DMS153 treated with DMSO at 0.1 percent for 48 hours (cell line): Measurements from ENCODE around the gene MAPKAP1.

Experiments
- DNase-seq: peaks from one replicate; lab custom pipeline; 2025; ENCODE audit not compliant: unreplicated experiment; lab: John Stamatoyannopoulos, UW

MAPKAP1 gene

DNA sequence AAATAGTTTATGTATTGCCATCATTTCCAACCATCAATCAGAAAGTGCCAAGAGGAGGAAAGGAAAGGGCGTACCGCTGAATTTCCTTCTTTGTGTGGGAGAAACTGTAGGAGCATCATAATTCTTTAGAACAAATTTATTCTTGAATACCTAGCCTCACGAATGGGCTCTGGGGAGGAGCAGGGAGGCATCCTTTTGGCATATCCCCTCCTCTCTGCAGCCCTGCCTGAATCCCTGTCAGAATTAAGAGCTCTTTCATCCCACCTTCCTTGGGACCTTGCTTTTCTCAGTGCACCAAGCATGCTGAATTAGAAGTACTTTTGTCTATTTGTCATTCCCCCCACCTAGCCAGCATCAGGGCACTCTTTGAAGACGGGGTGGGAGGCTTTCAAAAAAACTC lies 189.4 kb downstream of the MAPKAP1 start:
- no peak for DNase-seq

DNA sequence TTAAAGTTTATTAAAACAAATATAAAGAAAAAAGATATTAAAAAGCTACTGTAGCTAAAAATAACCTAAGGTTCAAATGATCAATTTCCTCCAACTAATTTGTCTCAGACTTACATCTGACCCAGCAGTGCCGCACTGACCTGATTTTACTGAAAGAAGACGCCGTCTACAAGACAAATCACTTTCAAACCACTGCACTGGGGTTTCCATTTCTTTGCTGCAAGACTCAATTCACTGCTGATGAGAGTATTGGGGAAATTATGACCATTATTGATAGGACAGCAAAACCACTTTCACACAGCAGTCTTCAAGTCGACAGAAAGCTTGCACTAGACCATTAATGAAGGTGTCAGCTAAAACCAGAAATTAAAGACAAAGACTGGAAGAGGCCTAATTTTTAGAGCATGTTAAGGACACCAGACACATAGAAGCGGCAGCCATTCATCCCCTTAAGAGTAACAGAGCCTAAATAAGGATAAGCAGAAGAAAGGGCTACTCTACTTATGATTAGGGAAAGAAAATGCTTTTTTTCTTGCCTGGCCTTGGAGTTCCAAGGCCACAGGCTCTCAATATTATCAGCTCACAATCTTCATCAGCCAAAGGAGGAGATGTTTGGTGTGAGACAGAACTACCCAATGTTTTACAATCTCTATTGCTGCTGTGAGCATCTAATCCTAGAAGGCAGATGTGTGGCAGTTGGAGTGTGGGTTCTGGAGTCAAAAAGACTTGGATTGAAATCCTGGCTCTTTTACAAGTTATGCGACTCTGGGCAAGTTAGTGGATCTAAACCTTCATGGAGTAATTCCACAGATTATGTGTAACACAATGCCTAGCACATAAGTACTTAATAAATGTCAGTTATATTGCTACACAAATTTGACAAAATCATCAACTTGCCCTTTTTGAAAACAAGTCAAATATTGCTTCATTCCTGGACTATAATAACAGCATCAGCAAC lies 190.7 kb downstream of the MAPKAP1 start:
- no peak for DNase-seq

- DNase-seq = no peak
These were observed 191.7 kb downstream of the MAPKAP1 start for GRCh38 chr9:125515281-125515680.

DNA sequence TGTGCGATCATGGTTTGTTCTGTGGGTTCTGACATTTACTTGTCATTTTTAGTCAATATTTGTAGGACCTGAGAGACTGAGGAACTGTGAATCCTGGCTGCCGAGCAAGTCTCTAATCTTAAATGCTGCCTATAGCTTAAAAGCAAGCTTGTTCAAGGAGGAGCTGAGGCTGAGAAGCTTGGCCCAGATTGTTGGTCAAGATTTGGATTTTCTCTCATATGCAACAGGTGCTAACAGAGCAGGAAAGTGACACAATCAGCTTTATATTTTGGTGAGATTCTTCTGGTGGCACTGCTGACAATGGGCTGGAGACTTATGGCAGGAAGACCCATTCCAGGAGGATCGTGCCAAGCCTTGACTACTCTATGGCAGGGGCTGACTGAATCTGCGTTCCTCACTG lies 192.5 kb downstream of the MAPKAP1 start:
- DNase-seq = no peak

- no peak for DNase-seq
These were observed 193.2 kb downstream of the MAPKAP1 start for GRCh38 chr9:125513668-125514413.

GRCh38 chr9:125513303-125513667 lies 193.7 kb downstream of the MAPKAP1 start:
- DNase-seq = no peak

- DNase-seq = no peak
These were observed 195.0 kb downstream of the MAPKAP1 start for GRCh38 chr9:125511789-125512660.

GRCh38 chr9:125510980-125511379 lies 196.0 kb downstream of the MAPKAP1 start:
- no peak for DNase-seq

DNA sequence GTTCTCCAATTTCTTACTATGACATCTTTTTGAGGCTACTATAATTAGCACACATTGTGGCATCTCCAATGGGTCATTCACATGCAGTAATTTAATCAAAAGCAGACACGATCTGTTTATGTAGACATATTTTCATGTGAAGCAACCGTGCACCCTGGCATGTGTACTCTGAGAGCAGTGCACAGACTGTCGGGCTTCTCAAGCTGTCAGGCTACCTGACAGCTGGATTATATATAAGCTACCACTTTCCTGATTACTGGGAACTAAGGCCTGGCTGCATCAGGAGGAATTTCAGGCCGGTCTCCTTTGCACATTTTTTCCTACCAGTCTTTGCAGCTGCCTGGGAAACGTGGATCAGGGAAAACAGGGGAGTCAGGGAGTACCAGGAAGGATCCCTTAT lies 197.5 kb downstream of the MAPKAP1 start:
- DNase-seq = no peak

GRCh38 chr9:125508249-125508648 lies 198.8 kb downstream of the MAPKAP1 start:
- DNase-seq = no peak

GRCh38 chr9:125507226-125507625 lies 199.8 kb downstream of the MAPKAP1 start:
- DNase-seq = no peak

DNA sequence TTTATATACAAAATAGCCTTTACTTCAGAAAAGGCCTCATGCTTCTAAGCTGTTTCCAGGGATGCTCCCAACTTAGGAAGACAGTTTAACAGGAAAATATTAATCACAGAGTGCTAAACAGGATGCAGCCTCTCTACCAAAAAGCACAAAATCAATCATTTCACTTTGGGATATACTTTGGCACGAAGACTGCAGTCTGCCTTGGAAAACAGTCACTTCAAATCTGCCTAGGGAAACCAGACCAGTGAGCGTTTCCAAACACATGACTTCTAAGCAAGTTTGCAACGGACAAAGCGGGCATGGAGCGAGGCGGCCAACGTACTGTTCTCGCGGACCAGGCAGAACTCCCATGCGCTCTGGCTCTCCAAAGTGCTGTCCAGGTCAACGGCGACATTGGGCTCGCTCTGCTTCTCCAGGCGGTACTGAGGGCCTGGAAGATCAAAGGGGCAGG lies 201.0 kb downstream of the MAPKAP1 start:
- no peak for DNase-seq

DNA sequence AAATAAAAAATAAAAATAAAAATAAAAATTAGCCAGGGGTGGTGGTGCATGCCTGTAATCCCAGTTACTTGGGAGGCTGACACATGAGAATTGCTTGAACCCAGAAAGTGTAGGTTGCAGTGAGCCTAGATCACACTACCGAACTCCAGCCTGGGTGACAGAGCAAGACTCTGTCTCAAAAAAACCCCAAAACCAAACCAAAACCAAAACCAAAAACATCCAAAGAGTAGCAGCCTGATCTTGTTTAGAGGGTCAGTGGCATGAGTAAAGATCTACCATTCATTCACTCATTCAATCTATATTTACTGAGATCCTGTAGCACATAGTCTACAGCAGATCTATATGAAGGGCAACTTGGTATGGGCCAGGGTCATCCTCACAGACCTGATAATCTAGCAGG lies 202.4 kb downstream of the MAPKAP1 start:
- no peak for DNase-seq

GRCh38 chr9:125497906-125498305 lies 209.1 kb downstream of the MAPKAP1 start:
- no peak for DNase-seq

- no peak for DNase-seq
These were observed 209.5 kb downstream of the MAPKAP1 start for GRCh38 chr9:125497478-125497877.

DNA sequence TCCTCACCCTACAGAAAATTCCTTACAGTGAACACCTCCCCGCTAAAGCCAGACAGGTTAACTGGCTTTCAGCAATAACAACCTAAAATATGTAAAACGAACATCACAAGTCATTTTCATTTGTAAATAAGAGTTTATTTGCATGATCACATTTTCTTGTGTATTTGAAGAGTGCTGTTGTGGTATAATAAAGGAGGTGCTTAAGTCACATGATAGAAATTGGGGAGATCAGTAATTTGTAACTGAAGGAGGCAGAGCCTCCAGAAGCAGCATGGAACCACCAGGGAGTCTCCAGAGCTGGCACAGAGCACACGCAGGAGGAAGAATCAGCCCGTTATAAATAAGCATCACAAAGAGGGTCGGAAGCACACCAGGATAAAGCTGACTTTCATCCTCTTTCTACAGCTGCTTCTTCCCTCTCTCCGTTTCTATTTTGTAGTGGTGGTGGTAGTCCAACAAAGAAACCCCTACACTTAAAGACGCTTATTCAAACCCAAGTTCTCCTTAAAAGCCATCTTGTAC lies 210.6 kb downstream of the MAPKAP1 start:
- no peak for DNase-seq

GRCh38 chr9:125495172-125496119 lies 211.6 kb downstream of the MAPKAP1 start:
- DNase-seq = no peak

GRCh38 chr9:125494653-125494915 lies 212.4 kb downstream of the MAPKAP1 start:
- DNase-seq = no peak

DNA sequence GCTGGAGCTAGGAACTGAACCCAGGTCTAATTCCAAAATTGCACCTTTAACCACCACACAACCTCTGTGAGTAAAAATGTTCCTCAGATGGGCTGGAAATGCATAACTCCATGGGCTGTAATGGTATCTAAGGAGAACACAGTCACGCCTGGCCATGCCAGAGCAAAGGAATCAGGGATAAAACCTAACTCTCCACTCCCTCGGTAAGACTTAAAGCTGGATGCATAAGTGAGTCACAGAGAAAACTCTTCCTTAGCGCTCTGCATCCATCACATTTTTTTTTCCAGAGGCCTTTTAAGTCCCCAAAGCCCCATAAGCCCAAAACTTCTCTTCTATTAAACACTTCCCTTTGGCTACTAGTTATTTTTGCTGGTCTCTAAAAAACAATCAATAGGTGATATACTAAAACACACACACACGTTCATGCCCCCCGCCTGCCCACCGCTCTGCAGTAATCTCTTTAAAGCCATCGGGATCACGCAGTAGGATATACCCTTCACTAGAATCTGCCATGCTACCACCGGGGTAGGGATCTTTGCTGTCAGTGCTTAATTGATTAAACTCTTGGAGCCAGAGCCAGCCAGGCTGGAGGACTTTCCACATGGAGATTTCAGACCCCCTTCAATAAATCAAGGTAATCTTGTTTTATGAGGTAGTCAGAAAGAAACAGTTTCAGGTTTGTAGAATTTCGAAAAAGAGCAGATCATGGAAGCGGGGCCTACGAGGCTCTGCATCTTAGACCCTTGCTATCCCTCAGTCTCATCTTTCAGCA lies 212.9 kb downstream of the MAPKAP1 start:
- no peak for DNase-seq
